GM12874 (cell line): Measurements from ENCODE around the gene NAA40.
A peak's percentile ranks its signal among the peaks of the same experiment; 100 is the strongest.

Source experiments
- TF ChIP-seq, protein P1 (sequence below): IDR thresholded peaks from 2 replicates; pipeline ENCODE4 v1.5.1; 2011; ENCODE audit warnings: low read depth, mild to moderate bottlenecking, control low read depth, low read length, moderate library complexity; ENCODE audit not compliant: insufficient read depth

NAA40 gene

DNA sequence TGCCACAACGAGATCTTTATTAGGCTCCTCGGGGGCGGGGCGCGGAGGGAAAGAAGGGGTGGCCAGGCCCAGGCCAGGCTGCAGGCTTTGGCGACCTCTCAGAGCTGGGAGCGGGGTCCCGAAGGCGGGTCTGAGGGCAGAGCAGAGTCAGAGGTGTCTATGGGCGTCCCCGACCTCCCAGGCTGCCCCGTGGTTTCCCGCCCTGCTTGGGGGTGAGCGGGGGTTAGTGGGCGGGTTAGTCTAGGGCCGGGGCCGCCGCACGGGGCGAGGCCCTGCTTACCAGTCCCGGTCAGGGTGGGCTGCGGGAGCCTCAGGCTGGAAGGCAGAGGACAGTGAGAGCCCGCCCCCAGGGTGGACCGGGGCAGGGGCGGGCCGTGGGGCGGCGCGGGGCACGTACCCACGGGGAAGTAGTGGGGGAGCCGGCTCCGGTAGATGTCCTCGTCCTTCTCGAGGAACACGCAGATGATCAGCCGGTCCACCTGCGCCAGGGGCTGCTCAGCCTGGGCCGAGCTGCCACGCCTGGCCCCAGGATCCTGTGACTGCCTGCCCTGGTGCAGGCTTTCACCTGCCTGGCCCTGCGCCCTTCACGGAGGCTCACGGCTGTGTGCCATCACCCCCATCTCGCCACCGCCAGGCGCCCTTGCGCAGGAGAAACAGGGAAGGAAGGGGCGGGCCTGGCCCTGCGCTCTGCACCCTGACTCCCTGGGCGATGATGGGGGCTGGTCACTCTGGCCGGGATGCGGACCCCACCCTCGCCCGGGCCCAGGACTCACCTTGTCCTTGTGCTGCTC is 60.0 kb downstream of the NAA40 start:
- TF ChIP-seq, protein P1, sequence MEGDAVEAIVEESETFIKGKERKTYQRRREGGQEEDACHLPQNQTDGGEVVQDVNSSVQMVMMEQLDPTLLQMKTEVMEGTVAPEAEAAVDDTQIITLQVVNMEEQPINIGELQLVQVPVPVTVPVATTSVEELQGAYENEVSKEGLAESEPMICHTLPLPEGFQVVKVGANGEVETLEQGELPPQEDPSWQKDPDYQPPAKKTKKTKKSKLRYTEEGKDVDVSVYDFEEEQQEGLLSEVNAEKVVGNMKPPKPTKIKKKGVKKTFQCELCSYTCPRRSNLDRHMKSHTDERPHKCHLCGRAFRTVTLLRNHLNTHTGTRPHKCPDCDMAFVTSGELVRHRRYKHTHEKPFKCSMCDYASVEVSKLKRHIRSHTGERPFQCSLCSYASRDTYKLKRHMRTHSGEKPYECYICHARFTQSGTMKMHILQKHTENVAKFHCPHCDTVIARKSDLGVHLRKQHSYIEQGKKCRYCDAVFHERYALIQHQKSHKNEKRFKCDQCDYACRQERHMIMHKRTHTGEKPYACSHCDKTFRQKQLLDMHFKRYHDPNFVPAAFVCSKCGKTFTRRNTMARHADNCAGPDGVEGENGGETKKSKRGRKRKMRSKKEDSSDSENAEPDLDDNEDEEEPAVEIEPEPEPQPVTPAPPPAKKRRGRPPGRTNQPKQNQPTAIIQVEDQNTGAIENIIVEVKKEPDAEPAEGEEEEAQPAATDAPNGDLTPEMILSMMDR, result no peak

DNA sequence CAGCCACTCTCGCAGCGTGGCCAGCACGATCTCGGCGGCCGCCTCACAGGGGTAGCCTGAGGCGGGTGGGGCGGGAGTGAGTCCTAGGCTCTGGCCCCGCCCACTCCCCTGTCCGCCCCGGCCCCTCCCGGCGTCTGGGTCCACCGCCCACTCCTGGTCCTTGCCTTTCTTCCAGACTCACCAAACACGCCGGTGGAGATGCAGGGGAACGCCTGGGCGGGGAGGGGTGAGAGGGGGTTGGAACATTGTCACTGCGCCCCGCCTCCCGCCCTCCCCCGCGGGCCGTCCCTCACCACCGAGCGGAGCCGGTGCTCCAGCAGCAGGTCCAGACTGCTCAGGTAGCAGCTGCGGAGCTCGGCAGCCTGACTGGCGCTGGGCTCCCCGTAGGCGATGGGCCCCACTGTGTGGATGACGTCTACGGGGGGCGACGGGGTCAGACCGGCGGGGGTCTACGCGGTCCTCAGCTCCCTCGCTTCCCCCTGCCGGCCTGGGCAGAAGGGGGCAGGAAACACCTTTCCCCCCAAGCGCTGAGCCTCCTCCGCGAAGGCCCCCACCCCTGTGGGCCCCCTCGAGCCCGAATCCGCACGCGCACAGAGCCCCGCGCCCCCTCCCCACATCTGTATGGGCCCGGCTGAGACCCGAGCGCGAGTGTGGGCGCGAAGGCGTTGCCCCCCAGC is 60.7 kb downstream of the NAA40 start:
- TF ChIP-seq, protein P1, result no peak

DNA sequence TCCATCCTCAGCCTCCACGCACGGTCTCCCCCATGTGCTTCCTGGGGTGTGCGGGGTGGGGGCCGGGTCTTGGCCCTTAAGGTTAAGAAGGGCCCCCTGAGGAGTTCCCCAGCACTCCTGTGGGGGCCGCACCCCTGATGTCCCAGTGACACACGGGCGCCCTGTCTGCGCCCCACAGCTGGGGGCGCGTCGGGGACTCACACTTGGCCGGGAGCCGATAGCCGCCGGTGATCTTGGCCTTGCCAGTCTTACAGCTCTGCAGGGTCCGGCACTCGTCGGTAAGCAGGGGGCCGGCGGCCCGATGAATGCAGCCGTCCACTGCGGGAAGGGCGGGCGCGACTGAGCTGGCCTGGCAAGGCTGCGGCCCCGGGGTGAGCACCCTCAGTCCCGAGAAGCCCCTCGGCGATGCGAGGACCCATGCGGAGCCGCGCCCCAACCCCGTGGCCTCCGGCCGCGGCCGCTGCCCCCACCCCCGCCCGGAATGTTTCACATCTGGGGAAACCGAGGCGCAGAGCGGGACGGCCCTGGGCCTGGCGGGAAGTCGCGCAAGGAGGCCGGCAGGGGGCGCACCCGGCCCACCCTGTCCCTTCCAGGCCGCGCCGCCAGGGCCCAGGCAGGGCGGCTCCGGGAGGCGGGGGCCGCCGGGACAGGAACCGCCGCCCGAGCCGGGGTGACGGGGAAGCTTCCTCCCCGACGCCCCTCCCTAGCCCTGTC is 61.4 kb downstream of the NAA40 start:
- TF ChIP-seq, protein P1, result peak; percentile 78

DNA sequence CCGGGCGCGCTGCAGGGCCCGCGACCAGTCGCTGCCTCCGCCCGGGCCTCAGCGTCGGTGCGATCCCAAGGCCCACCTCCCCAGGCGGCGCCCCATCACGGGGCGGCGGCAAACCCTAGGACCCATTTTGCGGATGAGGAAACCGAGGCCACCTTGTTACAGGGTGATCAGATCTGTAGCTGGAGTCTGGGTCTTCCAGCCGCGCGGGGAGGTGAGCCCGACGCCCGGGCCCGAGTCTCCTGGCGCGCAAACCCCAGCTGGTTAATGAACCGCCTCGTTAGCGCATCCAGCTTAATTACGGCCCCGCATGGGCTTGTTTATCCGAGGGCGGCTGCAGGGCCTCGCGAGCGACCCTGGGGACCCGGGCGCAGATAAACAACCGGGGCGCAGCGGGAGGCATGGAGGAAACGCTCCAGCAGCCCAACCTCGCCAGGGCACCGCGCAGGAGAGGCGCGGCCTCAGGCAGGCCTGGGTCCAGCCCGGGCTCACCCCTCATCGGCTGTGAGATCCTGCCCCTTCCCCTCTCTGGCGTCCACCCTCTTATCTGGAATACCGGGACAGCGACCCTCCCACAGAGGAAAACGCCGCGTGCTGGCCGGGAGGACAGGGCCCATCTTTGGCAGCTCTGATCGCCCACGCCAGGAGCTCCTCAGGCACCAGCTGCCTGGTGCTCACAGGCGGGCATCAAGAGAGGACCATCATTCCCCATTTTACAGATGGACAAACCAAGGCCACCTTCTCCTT is 62.1 kb downstream of the NAA40 start:
- TF ChIP-seq, protein P1, result no peak

- TF ChIP-seq, protein P1, result no peak
These were observed 63.0 kb downstream of the NAA40 start for GRCh38 chr11:64001484-64002420.

GRCh38 chr11:64003807-64004589 is 65.2 kb downstream of the NAA40 start:
- TF ChIP-seq, protein P1, result no peak
